Naive thymus-derived CD8-positive, alpha-beta T cell (primary cell): ENCODE results near the gene TTC21A. TPM values are rescaled to one million over a fixed set of nuclear protein-coding genes. Genes with fewer than 3 reads are reported as not detected.
A peak's percentile ranks its signal among the peaks of the same experiment; 100 is the strongest.

ENCODE experiments used
- ATAC-seq, 2 donors: fragments of 150-1000 bp; cut with Tn5 transposase in 1 of 2; sonication (Bioruptor Pico), chemical (Tn5 transposase) in 1 of 2; 1 replicate in 1 of 2; 2 replicates in 1 of 2; pipeline ENCODE4 v1.10.0; 2021; ENCODE audit warnings: mild to moderate bottlenecking in 2 of 2, moderate library complexity in 2 of 2
- POLR2A ChIA-PET: fragments of 350-600 bp; sonication (Branson Sonifier 250); formaldehyde crosslinking; loops from one replicate; lab custom pipeline; 2021; ENCODE audit warnings: antibody characterized with exemption; lab: Charles Lee
- DNase-seq, 10 donors: peaks; one replicate each; pipeline versions ENCODE4 v3.0.0 to v3.0.0-alpha.2; 2020 to 2022
- H3K27ac Mint-ChIP-seq, 10 donors: one replicate each; pipeline ENCODE4 v1.8.0; 2020 to 2022; ENCODE audit warnings: mild to moderate bottlenecking in 10 of 10, mixed read lengths in 10 of 10, moderate library complexity in 4 of 10, inconsistent platforms in 1 of 10
- H3K27me3 Mint-ChIP-seq, 5 donors: one replicate each; pipeline ENCODE4 v1.8.0; 2021 to 2022; ENCODE audit warnings: mixed read lengths in 5 of 5
- H3K36me3 Mint-ChIP-seq, 3 donors: one replicate each; pipeline ENCODE4 v1.8.0; 2020 to 2022; ENCODE audit warnings: mixed read lengths in 3 of 3, mild to moderate bottlenecking in 2 of 3, inconsistent platforms in 1 of 3
- H3K4me1 Mint-ChIP-seq, 4 donors: one replicate each; pipeline ENCODE4 v1.8.0; 2021 to 2022; ENCODE audit warnings: mixed read lengths in 4 of 4
- H3K4me3 Mint-ChIP-seq, 10 donors: one replicate each; pipeline ENCODE4 v1.8.0; 2020 to 2022; ENCODE audit warnings: mild to moderate bottlenecking in 10 of 10, mixed read lengths in 10 of 10, moderate library complexity in 6 of 10, inconsistent platforms in 1 of 10
- H3K9me3 Mint-ChIP-seq, 9 donors: one replicate each; pipeline ENCODE4 v1.8.0; 2020 to 2022; ENCODE audit warnings: mixed read lengths in 9 of 9, mild to moderate bottlenecking in 3 of 9, inconsistent platforms in 1 of 9, moderate library complexity in 1 of 9
- polyA plus RNA-seq, 3 donors: library from polyadenylated mRNA; unstranded; fragments of 300-500 nt; fragmentation: Illumina TruSeq; gene quantifications; one replicate each; pipeline ENCODE4 v1.2.3, GENCODE V29; 2021
- total RNA-seq, 8 experiments: library from RNA in 2 of 8; stranded (reverse) in 2 of 8; gene quantifications; one replicate each; pipeline ENCODE4 v1.2.3 and lab custom pipeline; 2021 to 2026

Gene TTC21A
- total and polyA plus RNA-seq, 5 experiments from 2014 or later: 0.50 to 8.7 (median 0.94) TPM

DNA sequence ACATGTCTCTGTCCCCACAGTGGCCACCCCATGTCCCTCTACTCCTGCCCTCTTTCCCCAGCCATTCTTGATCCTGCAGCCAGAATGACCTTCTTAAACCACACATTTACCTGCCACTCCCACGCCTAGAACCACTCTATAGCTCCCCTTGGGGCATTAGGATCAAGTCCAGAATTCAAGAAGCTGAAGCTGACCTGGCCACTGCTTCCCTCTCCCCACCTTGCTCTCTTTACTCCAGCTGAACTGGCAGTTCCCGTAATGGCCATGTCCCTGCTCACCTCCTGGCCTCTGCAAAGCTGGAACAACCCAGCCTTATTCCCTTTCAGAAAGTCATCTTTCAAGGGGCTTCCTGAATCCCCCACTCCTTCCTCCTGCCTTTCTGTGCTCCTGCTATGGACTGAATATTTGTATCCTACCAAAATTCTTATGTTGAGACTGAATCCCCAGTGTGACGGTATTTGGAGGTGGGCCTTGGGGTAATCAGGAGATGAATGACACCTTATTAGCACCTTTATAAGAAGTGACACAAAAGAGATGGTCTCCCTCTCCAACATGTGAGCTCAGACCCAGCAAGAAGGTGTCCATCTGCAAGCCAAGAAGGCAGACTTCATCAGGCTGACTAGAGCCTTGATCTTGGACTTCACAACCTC lies 42.1 kb downstream of the TTC21A start:
- H3K27ac Mint-ChIP-seq: peak overlapping the region; percentile 95 to 100 (median 99)
- DNase-seq (no peak), ATAC-seq (no peak)
- peaks cover 0 to 26% (median under 1%) of the 10 kb centered on the region in 3 donors for H3K36me3 Mint-ChIP-seq
- H3K4me1 Mint-ChIP-seq: peaks cover 59 to 80% (median 78%) of the 10 kb centered on the region in 4 donors
- POLR2A ChIA-PET: interaction anchor here (0.5 to 1.8 kb wide), 5 partner anchors 22 to 169 kb away, joined by 3 to 5 read pairs (median 4); no protein-coding TSS in a partner anchor
- H3K4me3 Mint-ChIP-seq: peak overlapping the region in 9 of 10 donors; percentile 88 to 99 (median 97)
- H3K27me3 Mint-ChIP-seq: no peaks in the 10 kb centered on the region
- no peaks in the 10 kb centered on the region for H3K9me3 Mint-ChIP-seq

DNA sequence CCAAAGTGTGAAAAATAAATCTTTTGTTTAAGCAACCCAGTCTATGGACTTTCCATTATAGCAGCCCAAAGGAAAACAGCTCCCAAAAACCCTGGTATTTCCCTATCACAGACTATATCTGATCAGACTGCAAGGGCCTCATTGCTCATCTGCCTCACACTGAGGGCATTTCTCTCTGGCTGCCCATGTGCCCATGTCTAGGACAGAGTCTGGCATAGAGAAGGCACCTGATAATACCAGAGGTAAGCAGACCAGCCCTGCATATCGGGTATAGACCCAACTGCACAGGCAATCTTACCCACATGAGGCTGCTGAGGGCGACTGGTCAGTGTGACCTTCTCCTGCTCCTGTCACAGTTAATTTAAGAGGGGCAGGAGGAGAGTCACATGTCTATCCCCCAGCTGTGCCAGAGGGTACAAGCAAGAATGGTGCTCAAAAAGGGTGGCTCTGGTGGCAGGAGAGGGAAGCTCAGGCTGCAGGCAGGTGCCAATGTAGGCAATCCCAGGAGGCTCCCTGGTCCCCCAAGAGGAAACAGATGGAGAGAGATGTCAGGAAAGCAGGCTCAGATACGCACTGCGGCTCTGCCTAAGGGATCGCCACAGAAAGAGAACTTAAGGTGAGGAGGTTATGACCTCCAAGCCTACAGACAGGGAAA lies 42.8 kb downstream of the TTC21A start:
- no peaks in the 10 kb centered on the region for H3K9me3 Mint-ChIP-seq
- peaks cover 0 to 20% (median 0%) of the 10 kb centered on the region in 3 donors for H3K36me3 Mint-ChIP-seq
- POLR2A ChIA-PET: interaction anchor here (1.2 to 1.8 kb wide), 4 partner anchors 22 to 99 kb away, joined by 3 to 5 read pairs (median 4); partner anchors contain the start of gene TTC21A
- no peaks in the 10 kb centered on the region for H3K27me3 Mint-ChIP-seq
- H3K4me1 Mint-ChIP-seq: peaks cover 59 to 82% (median 78%) of the 10 kb centered on the region in 4 donors
- ATAC-seq (no peak), DNase-seq (no peak)
- H3K27ac Mint-ChIP-seq: peak overlapping the region; percentile 95 to 100 (median 99)
- H3K4me3 Mint-ChIP-seq: peak overlapping the region; percentile 87 to 99 (median 96)

DNA sequence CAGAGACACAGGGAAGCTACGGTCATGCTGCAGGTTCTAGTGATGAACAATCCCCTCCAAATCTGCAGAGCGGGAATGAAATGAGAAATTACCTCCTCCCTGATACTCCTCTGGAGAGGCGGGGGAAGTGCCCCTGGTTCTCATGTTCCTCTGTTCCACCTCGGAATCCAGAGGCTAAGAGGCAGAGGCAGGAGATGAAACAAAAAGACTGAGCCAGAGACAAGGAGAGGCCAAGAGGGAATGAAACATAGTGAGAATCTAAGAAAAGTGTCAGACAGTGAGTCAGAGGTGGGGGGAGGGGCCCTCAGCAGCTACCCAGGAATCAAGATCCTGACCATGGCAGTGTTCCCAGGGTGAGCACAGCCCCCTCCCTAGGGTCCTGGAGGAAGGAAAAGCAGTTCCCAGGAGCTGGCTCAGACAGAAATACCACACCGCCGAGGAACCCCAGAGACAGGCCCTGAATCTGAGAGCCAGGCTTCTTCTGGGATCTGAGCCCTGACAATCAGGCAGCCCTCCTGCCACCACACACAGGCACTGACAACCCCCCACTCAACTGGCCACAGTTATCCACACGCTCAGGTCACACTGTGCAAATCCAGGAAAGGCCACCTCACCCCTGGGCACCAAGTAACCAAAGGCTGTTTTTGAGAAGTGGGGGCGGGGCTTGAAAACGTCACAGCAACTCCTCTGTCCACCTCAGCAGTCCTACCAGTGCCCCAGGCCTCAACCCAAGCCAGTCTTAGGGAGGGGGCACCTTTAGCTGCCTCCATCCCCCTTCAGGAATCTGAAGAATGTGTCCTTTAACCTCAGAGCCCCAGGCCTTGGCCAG lies 43.5 kb downstream of the TTC21A start:
- peak overlapping the region; percentile 95 to 100 (median 99) for H3K27ac Mint-ChIP-seq
- POLR2A ChIA-PET: interaction anchor here (0.6 to 1.8 kb wide), 5 partner anchors 23 to 256 kb away, joined by 3 to 5 read pairs (median 3); partner anchors contain the start of genes RPSA and TTC21A
- H3K4me3 Mint-ChIP-seq: peak overlapping the region; percentile 87 to 99 (median 96)
- H3K4me1 Mint-ChIP-seq: peaks cover 59 to 86% (median 80%) of the 10 kb centered on the region in 4 donors
- peak in 2 of 10 donors; percentile 27 to 37 for DNase-seq
- peaks cover 0 to 12% (median 0%) of the 10 kb centered on the region in 3 donors for H3K36me3 Mint-ChIP-seq
- no peak for ATAC-seq
- H3K27me3 Mint-ChIP-seq: no peaks in the 10 kb centered on the region
- no peaks in the 10 kb centered on the region for H3K9me3 Mint-ChIP-seq

DNA sequence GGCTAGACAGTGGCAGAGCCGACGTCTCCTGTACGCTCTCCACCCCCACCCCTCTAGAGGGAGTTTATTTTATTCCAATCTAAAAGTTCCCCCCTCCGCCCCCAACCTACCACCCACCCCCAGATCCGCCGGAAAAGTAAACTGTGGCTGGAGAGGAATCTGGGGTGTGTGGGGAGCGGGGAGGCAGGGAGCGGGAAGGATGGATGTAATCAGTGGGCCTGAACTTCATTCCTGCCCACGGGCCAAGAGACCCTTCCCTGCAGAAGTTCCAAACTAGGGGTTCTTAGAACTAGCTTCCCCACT lies 46.4 kb downstream of the TTC21A start:
- ATAC-seq (no peak), DNase-seq (no peak)
- no peaks in the 10 kb centered on the region for H3K9me3 Mint-ChIP-seq
- no peaks in the 10 kb centered on the region for H3K27me3 Mint-ChIP-seq
- POLR2A ChIA-PET: no interaction called here
- H3K4me3 Mint-ChIP-seq: peak overlapping the region; percentile 67 to 88 (median 80)
- H3K27ac Mint-ChIP-seq: peak overlapping the region; percentile 76 to 98 (median 91)
- no peaks in the 10 kb centered on the region for H3K36me3 Mint-ChIP-seq
- peaks cover 36 to 61% (median 53%) of the 10 kb centered on the region in 4 donors for H3K4me1 Mint-ChIP-seq

DNA sequence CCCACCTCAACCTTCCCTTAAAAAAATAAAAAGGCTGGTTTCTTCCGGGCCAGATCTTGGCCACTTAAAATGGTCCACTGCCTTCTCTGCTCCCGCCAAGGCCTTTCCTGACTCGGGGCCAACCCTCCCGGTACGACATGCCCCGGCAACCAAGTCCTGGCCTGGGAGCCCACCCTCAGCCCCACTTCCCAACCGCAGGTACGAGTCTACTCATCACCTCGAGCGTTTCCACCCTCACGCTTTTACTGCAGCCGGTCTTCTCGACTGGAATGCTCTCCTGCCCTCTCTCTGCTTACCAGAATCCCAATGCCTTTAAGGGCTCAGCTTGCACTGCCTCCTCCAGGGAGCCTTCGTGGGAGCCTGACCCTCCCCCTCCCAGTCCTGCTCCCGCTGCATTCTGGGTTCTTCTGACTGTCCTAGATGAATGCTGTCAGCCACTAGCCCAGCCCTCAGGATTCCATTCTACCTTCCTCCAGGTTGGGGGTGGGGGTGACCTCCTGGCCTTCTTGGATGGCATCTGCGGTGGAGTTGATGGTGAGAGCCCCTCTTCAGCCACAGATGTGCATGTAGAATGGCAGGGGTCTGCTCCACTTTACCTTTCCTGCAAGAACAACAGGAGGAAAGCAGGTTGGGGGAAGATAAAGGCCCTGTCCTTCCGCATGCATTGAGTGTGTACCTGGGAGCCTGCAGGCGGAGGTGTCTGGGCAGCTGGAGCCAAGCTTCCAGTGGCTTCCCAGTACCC lies 47.0 kb downstream of the TTC21A start:
- DNase-seq: no peak
- no peaks in the 10 kb centered on the region for H3K9me3 Mint-ChIP-seq
- H3K4me1 Mint-ChIP-seq: peaks cover 31 to 56% (median 48%) of the 10 kb centered on the region in 4 donors
- POLR2A ChIA-PET: interaction anchor here (1.3 kb wide), 1 partner anchor 23 kb away, joined by 6 read pairs; no protein-coding TSS in a partner anchor
- no peak for ATAC-seq
- H3K27me3 Mint-ChIP-seq: no peaks in the 10 kb centered on the region
- peak overlapping the region; percentile 67 to 88 (median 80) for H3K4me3 Mint-ChIP-seq
- peak overlapping the region; percentile 76 to 98 (median 92) for H3K27ac Mint-ChIP-seq
- no peaks in the 10 kb centered on the region for H3K36me3 Mint-ChIP-seq

DNA sequence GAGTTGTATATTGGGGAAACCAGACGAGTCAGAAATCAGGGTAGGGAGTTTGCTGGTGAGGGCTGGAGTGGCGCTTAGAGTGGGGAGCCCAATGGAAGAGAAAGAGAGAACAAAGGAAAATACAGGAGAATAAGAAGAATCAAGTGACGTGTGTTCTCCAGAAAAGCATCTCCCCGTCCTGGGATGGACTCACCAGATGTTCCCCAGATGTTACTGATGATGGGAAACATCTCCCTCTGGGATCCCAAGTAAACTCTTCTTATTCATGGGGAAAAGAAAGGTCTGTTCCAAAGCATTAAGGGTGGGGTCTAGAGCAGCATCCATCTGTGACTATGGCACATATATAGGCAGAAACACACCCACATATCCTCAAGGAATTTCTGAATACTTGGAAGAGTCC lies 48.9 kb downstream of the TTC21A start:
- Mint-ChIP-seq H3K4me1 (peaks cover 15 to 36% (median 28%) of the 10 kb centered on the region in 4 donors), H3K27me3 (no peaks in the 10 kb centered on the region), H3K36me3 (no peaks in the 10 kb centered on the region), H3K4me3 (no peak overlapping the region), H3K27ac (peak overlapping the region in 7 of 10 donors; percentile 1 to 93 (median 76)), H3K9me3 (no peaks in the 10 kb centered on the region)
- DNase-seq (no peak), ATAC-seq (no peak)
- POLR2A ChIA-PET: no interaction called here

DNA sequence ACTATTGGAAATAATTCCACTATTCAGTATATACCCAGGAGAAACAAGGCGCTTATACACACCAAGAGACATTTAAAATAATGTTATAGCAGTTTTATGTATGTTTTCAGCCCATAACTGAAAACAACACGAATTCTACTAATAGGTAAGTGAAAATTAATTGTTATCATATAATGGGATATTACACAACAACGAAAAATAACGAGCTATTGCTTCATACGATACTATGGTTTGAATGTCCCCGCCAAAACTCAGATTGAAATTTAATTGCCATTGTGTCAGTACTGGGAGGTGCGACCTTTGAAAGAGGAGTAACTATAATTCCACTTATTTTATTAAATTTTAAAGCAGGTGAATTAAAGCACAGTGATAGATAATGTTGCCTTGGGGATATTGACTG lies 49.9 kb downstream of the TTC21A start:
- H3K36me3 Mint-ChIP-seq: no peaks in the 10 kb centered on the region
- no peaks in the 10 kb centered on the region for H3K9me3 Mint-ChIP-seq
- no peak overlapping the region for H3K4me3 Mint-ChIP-seq
- peak overlapping the region in 1 of 10 donors; percentile 41 for H3K27ac Mint-ChIP-seq
- ATAC-seq: no peak
- peaks cover 9 to 28% (median 19%) of the 10 kb centered on the region in 4 donors for H3K4me1 Mint-ChIP-seq
- POLR2A ChIA-PET: interaction anchor here (1.5 kb wide), 1 partner anchor 10 kb away, joined by 3 read pairs; no protein-coding TSS in a partner anchor
- no peaks in the 10 kb centered on the region for H3K27me3 Mint-ChIP-seq
- DNase-seq: no peak

DNA sequence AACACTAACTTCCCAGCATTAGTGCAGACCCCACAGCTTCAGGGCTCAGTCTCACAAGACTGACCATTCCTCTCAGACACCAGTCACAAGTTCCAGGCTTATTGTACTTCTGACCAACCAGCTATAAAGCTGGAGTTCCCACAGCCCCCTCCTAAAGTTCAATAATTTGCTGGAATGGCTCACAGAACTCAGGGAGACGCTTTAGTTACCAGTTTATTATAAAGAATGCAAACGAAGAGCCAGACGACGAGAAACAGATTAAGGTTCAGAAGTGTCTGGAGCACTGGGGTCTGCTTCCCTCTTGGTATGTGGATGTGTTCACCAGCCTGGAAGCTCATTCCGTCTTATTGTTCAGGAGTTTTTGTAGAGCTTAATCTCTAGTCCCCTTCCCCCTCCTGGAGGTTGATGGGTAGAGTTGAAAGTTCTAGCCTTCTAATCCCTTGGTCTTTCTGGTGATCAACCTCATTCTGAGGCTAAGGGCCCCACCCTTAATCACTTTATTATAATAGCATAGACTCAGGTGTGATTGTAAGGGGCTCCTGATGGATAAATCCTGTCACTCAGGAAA lies 50.8 kb downstream of the TTC21A start:
- ATAC-seq (no peak), DNase-seq (no peak)
- Mint-ChIP-seq H3K36me3 (no peaks in the 10 kb centered on the region), H3K27me3 (peaks cover 0 to under 1% (median 0%) of the 10 kb centered on the region in 5 donors), H3K4me1 (peaks cover 6 to 25% (median 14%) of the 10 kb centered on the region in 4 donors), H3K4me3 (no peak overlapping the region), H3K9me3 (no peaks in the 10 kb centered on the region), H3K27ac (no peak overlapping the region)
- POLR2A ChIA-PET: interaction anchor here (1.5 kb wide), 1 partner anchor 11 kb away, joined by 3 read pairs; no protein-coding TSS in a partner anchor

DNA sequence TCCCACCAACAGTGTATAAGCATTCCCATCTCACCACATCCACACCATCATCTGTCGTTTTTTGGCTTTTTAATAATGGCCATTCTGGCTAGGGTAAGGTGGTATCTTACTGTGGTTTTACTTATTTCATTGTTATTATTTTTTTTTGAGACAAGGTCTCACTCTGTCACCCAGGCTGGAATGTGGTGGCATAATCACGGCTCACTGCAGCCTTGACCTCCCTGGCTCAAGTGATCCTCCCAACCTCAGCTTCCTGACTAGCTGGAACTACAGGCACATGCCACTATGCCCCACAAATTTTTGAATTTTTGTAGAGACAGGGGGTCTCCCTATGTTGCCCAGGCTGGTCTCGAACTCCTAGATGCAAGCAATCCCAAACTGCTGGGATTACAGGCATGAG lies 56.9 kb downstream of the TTC21A start:
- no peaks in the 10 kb centered on the region for H3K4me1 Mint-ChIP-seq
- no peak overlapping the region for H3K27ac Mint-ChIP-seq
- no peak for ATAC-seq
- H3K9me3 Mint-ChIP-seq: no peaks in the 10 kb centered on the region
- H3K27me3 Mint-ChIP-seq: peaks cover 0 to 3% (median 0%) of the 10 kb centered on the region in 5 donors
- H3K36me3 Mint-ChIP-seq: no peaks in the 10 kb centered on the region
- no peak overlapping the region for H3K4me3 Mint-ChIP-seq
- POLR2A ChIA-PET: no interaction called here
- no peak for DNase-seq

DNA sequence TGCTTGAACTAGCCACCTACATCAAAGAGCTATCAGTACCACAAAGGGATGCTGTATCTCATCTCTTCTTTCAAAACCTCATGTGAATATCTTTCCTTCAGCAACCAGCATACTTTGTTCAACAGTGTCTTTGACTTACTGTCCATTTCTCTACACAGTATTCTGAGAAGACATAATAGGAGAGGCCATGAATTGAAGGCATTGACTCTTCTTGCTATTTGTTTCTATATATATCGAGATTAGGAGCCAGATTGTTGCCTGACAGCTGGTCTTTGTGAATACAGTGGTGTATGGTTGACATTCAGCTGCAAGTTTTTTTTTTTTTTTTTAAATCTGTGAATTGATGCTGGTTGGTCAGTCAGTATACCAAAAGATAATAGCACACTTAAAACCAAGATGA lies 58.0 kb downstream of the TTC21A start:
- Mint-ChIP-seq H3K36me3 (no peaks in the 10 kb centered on the region), H3K4me1 (no peaks in the 10 kb centered on the region), H3K4me3 (no peak overlapping the region), H3K27me3 (peaks cover 0 to 3% (median 0%) of the 10 kb centered on the region in 5 donors), H3K27ac (peak overlapping the region in 1 of 10 donors; percentile 55), H3K9me3 (no peaks in the 10 kb centered on the region)
- no peak for DNase-seq
- ATAC-seq: no peak
- POLR2A ChIA-PET: no interaction called here

DNA sequence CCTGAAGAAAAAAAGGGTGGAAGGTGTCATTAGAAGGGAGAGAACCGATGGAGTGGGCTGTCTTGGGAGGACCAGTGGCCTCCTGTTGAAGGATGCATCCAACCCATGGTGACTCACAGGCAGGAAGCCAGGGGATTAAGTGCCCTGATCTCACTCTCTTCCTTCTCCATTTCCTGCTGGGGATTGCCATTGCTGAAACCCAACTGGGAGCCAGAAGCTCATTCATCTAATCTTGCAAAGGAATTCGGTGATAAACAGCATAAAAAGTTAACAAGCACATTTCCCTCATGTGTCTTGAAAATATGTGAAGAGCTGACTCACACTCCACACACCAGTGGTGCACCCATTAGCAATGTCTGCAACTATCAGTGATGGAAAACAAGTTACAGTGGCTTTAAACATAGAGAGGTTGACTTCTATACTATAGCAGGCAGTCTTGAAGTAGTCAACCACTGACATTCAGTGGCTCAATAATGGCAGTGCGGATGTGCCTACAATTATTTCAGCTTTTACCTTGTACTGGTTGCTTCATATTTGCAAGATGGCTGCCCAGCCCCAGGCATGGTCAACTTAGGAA lies 58.7 kb downstream of the TTC21A start:
- Mint-ChIP-seq H3K9me3 (no peaks in the 10 kb centered on the region), H3K27me3 (peaks cover 0 to 3% (median 0%) of the 10 kb centered on the region in 5 donors), H3K4me3 (no peak overlapping the region), H3K4me1 (no peaks in the 10 kb centered on the region), H3K36me3 (no peaks in the 10 kb centered on the region), H3K27ac (peak overlapping the region in 1 of 10 donors; percentile 49)
- DNase-seq: peak in 1 of 10 donors; percentile 11
- peak; percentile 43 to 62 for ATAC-seq
- POLR2A ChIA-PET: no interaction called here
